HG03354 (cell line): ENCODE data around the gene ATG10.

Experiments used
- ATAC-seq: cut with Tn5 transposase; IDR thresholded peaks from one replicate; pipeline ENCODE4 v1.9.1; 2021; ENCODE audit warnings: mild to moderate bottlenecking; ENCODE audit not compliant: unreplicated experiment, poor library complexity, severe bottlenecking

The ATG10 gene

GRCh38 chr5:82204567-82204966, 232.7 kb downstream of the ATG10 start:
- no peak for ATAC-seq

- ATAC-seq = no peak
Measured at GRCh38 chr5:82205005-82205404, 233.2 kb downstream of the ATG10 start.

GRCh38 chr5:82208371-82208770, 236.5 kb downstream of the ATG10 start:
- ATAC-seq = no peak

- ATAC-seq = no peak
Measured at GRCh38 chr5:82211855-82212572, 240.2 kb downstream of the ATG10 start.

- no peak for ATAC-seq
Measured at GRCh38 chr5:82217917-82218316, 246.1 kb downstream of the ATG10 start.

- no peak for ATAC-seq
Measured at GRCh38 chr5:82218374-82219156, 246.7 kb downstream of the ATG10 start.

GRCh38 chr5:82221020-82221419, 249.2 kb downstream of the ATG10 start:
- no peak for ATAC-seq

GRCh38 chr5:82222597-82223574, 251.1 kb downstream of the ATG10 start:
- no peak for ATAC-seq

GRCh38 chr5:82225525-82226172, 253.8 kb downstream of the ATG10 start:
- ATAC-seq = peak; percentile 96

GRCh38 chr5:82234885-82235284, 263.1 kb downstream of the ATG10 start:
- no peak for ATAC-seq

- no peak for ATAC-seq
Measured at GRCh38 chr5:82244151-82244550, 272.3 kb downstream of the ATG10 start.

- ATAC-seq = no peak
Measured at GRCh38 chr5:82244854-82245635, 273.2 kb downstream of the ATG10 start.

- ATAC-seq = no peak
Measured at GRCh38 chr5:82246960-82247574, 275.2 kb downstream of the ATG10 start.

- ATAC-seq = no peak
Measured at GRCh38 chr5:82252744-82253143, 280.9 kb downstream of the ATG10 start.

- ATAC-seq = no peak
Measured at GRCh38 chr5:82255844-82256243, 284.0 kb downstream of the ATG10 start.

- ATAC-seq = no peak
Measured at GRCh38 chr5:82257247-82257646, 285.4 kb downstream of the ATG10 start.

- ATAC-seq = no peak
Measured at GRCh38 chr5:82257729-82258128, 285.9 kb downstream of the ATG10 start.

GRCh38 chr5:82259172-82259800, 287.5 kb downstream of the ATG10 start:
- ATAC-seq = peak; percentile 47
